Transverse colon (tissue), 4 donors: ENCODE results near the gene HSD17B3.
A peak's percentile ranks its signal among the peaks of the same experiment; 100 is the strongest.

Experiments used
- EP300 ChIP-seq: sonication (generic); formaldehyde crosslinking; IDR thresholded peaks from one replicate; pipeline ENCODE4 v1.6.1; 2017; ENCODE audit warnings: antibody characterized with exemption, low read depth
- POLR2A ChIP-seq: fragments of 450-650 bp; IDR thresholded peaks from one replicate; pipeline ENCODE4 v1.6.1; 2016; ENCODE audit warnings: antibody characterized with exemption, mild to moderate bottlenecking, moderate library complexity
- POLR2AphosphoS5 ChIP-seq, 3 donors: sonication (generic); formaldehyde crosslinking; IDR thresholded peaks; one replicate each; pipeline ENCODE4 v1.6.1; 2016; ENCODE audit warnings: antibody characterized with exemption in 3 of 3
- TF ChIP-seq, protein P1 (sequence below), 5 experiments: fragments of 200-600 bp in 3 of 5; fragments of 450-650 bp in 2 of 5; sonication (generic) in 3 of 5; IDR thresholded peaks; 1 replicate in 2 of 5; 2 replicates in 3 of 5; pipeline ENCODE4 v1.5.1; 2016 to 2017; ENCODE audit warnings: antibody characterized with exemption in 5 of 5, inconsistent platforms in 3 of 5, mild to moderate bottlenecking in 2 of 5, moderate library complexity in 1 of 5

DNA sequence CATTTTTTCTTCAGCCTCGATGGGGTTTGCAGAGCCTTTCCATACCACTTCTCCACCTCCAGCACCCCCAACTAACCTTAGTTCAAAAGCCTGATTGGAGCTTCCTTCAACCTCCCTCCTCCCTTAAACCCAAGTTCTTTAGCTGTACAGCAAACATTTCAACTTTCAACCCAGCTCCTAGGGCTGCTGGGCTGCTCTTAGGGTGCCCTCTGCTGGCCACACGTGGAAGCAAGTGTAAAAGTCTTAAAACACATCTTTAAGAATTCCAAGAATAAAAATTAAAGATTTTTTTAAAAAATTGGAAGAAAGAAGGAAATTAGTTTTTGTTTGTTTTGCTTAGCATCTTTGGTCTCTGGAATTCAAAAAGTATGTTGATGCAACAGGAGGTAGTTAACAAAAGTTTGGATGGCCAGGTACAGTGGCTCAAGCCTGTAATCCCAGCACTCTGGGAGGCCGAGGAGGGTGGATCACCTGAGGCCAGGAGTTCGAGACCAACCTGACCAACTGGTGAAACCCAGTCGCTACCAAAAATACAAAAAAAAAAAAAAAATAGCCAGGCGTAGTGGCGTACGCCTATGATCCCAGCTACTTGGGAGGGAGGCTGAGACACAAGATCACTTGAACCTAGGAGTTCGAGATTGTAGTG, 15.5 kb upstream of the HSD17B3 start:
- no peak for TF ChIP-seq POLR2AphosphoS5 (IDR thresholded peaks at IDR 0.05)
- no peak for TF ChIP-seq POLR2A
- TF ChIP-seq, protein P1, sequence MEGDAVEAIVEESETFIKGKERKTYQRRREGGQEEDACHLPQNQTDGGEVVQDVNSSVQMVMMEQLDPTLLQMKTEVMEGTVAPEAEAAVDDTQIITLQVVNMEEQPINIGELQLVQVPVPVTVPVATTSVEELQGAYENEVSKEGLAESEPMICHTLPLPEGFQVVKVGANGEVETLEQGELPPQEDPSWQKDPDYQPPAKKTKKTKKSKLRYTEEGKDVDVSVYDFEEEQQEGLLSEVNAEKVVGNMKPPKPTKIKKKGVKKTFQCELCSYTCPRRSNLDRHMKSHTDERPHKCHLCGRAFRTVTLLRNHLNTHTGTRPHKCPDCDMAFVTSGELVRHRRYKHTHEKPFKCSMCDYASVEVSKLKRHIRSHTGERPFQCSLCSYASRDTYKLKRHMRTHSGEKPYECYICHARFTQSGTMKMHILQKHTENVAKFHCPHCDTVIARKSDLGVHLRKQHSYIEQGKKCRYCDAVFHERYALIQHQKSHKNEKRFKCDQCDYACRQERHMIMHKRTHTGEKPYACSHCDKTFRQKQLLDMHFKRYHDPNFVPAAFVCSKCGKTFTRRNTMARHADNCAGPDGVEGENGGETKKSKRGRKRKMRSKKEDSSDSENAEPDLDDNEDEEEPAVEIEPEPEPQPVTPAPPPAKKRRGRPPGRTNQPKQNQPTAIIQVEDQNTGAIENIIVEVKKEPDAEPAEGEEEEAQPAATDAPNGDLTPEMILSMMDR (IDR thresholded peaks at IDR 0.05) = peak; percentile 71 to 91 (median 85)
- TF ChIP-seq EP300 = no peak
